ENCODE results near the gene KIAA1755.

KIAA1755 gene

GRCh38 chr20:38299963-38300362 is 39.4 kb upstream of the KIAA1755 start:
- WGBS, result 85% methylated on average over 6 of the region's 6 CpGs
- peaks cover 8% of the 10 kb centered on the region; the same call in 1 of the 2 replicates for H3K4me1 ChIP-seq (ENCODE audit: insufficient read depth, low read length)

DNA sequence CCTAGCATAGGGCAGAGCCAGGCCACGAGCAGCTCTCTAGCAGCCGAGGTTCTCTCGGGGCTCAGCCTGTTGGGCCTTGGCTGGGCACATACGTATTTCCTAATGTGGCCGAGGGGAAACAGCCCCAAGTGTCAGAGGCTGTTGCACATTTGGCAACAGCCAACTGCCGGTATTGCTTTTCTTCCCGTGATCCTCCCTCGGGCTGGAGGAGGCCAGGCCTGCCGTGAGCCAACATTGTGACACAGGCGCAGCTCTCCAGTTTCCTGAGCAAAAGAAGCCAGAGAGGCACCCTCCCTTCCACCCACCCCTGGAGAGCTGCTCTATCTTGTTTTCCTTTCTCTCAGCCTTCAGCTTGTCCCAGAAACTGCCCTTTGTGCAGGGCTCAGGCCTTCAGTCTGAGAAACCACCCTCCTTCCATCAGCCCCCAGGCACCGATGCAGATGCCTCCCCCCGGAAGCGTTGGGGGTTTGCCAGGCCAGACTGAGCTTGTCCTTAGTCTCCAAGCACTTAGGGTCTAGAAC is 38.3 kb upstream of the KIAA1755 start:
- H3K9ac ChIP-seq (ENCODE audit: low read depth, low read length), result no peak overlapping the region
- 76% methylated on average over 13 of the region's 13 CpGs for WGBS
- no peak overlapping the region for H3K4me3 ChIP-seq (ENCODE audit: low read length)
- no peaks in the 10 kb centered on the region for H3K36me3 ChIP-seq (ENCODE audit: insufficient read depth, low read length)
- no peaks in the 10 kb centered on the region for H3K9me3 ChIP-seq (ENCODE audit: insufficient read depth, low read depth, low read length)
- no peaks in the 10 kb centered on the region for H3K27me3 ChIP-seq (ENCODE audit: insufficient read depth, low read length)
- peaks cover 8% of the 10 kb centered on the region; the same call in 1 of the 2 replicates for H3K4me1 ChIP-seq (ENCODE audit: insufficient read depth, low read length)
- H3K27ac ChIP-seq (ENCODE audit: low read depth, low read length), result no peak overlapping the region

More at GRCh38 chr20:38299963-38300362, 39.4 kb upstream of the KIAA1755 start:
- no peaks in the 10 kb centered on the region for H3K27me3 ChIP-seq (ENCODE audit: insufficient read depth, low read length)
- H3K27ac ChIP-seq (ENCODE audit: low read depth, low read length), result no peak overlapping the region
- no peaks in the 10 kb centered on the region for H3K36me3 ChIP-seq (ENCODE audit: insufficient read depth, low read length)
- H3K9ac ChIP-seq (ENCODE audit: low read depth, low read length), result no peak overlapping the region
- no peaks in the 10 kb centered on the region for H3K9me3 ChIP-seq (ENCODE audit: insufficient read depth, low read depth, low read length)
- no peak overlapping the region for H3K4me3 ChIP-seq (ENCODE audit: low read length)

GRCh38 chr20:38297916-38298674 is 37.6 kb upstream of the KIAA1755 start:
- Histone ChIP-seq H3K9ac (ENCODE audit: low read depth, low read length) (no peak overlapping the region), H3K36me3 (ENCODE audit: insufficient read depth, low read length) (no peaks in the 10 kb centered on the region), H3K9me3 (ENCODE audit: insufficient read depth, low read depth, low read length) (no peaks in the 10 kb centered on the region), H3K27ac (ENCODE audit: low read depth, low read length) (no peak overlapping the region), H3K27me3 (ENCODE audit: insufficient read depth, low read length) (no peaks in the 10 kb centered on the region), H3K4me3 (ENCODE audit: low read length) (no peak overlapping the region), H3K4me1 (ENCODE audit: insufficient read depth, low read length) (peaks cover 8% of the 10 kb centered on the region; the same call in 1 of the 2 replicates)
- 92% methylated on average over 7 of the region's 7 CpGs for WGBS

- peaks cover 8% of the 10 kb centered on the region; the same call in 1 of the 2 replicates for H3K4me1 ChIP-seq (ENCODE audit: insufficient read depth, low read length)
- H3K9ac ChIP-seq (ENCODE audit: low read depth, low read length), result no peak overlapping the region
- no peaks in the 10 kb centered on the region for H3K36me3 ChIP-seq (ENCODE audit: insufficient read depth, low read length)
- WGBS, result 94% methylated on average over 10 of the region's 11 CpGs
- no peaks in the 10 kb centered on the region for H3K27me3 ChIP-seq (ENCODE audit: insufficient read depth, low read length)
- H3K4me3 ChIP-seq (ENCODE audit: low read length), result no peak overlapping the region
- H3K9me3 ChIP-seq (ENCODE audit: insufficient read depth, low read depth, low read length), result no peaks in the 10 kb centered on the region
- H3K27ac ChIP-seq (ENCODE audit: low read depth, low read length), result no peak overlapping the region
Measured at GRCh38 chr20:38296433-38296832, 35.9 kb upstream of the KIAA1755 start.

DNA sequence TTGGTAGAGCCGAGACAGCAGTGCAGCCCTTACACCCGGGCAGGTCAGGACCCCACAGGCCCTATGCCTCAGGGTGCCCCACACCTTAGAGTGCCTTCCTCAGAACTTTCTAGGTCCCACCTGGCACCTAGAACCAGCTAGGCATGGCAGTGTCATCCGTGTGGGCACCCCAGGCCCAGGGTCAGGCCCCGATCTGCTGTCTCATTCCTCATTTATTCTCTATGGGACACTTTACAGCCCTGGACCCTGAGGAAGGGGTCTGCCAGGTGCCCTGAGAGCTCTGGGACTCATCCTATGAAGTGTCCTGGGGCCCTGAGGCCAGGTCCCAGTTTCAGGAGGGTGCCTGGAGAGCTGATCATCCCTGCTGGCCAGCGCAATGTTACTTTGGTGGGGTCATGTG is 35.3 kb upstream of the KIAA1755 start:
- Histone ChIP-seq H3K9ac (ENCODE audit: low read depth, low read length) (no peak overlapping the region), H3K27ac (ENCODE audit: low read depth, low read length) (no peak overlapping the region), H3K36me3 (ENCODE audit: insufficient read depth, low read length) (no peaks in the 10 kb centered on the region), H3K27me3 (ENCODE audit: insufficient read depth, low read length) (no peaks in the 10 kb centered on the region), H3K4me3 (ENCODE audit: low read length) (no peak overlapping the region), H3K4me1 (ENCODE audit: insufficient read depth, low read length) (peaks cover 8% of the 10 kb centered on the region; the same call in 1 of the 2 replicates), H3K9me3 (ENCODE audit: insufficient read depth, low read depth, low read length) (no peaks in the 10 kb centered on the region)
- WGBS, result 96% methylated on average over 5 of the region's 5 CpGs

DNA sequence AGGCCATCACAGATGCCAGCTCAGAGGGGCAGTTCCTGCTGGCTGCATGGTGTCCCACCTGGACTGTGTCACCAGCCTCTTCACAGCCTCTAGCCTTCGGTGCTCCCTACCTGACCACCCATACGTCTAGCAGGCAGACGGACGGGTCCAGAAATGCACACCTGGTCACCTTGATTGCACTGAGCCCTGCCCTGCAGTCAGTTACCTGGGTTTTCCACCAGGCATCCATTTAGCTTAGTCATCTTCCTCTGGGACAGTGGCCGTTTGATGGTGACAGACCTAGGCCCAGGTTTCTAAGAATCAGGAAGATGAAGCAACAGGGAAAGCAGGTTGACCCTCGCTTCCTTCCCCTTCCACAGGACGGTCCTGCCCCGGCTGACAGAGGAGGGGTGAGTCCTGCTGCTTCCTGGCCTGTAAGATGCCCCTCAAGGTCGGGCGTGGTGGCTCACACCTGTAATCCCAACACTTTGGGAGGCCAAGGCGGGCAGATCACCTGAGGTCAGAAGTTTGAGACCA is 33.6 kb upstream of the KIAA1755 start:
- Histone ChIP-seq H3K9me3 (ENCODE audit: insufficient read depth, low read depth, low read length) (no peaks in the 10 kb centered on the region), H3K4me3 (ENCODE audit: low read length) (no peak overlapping the region), H3K4me1 (ENCODE audit: insufficient read depth, low read length) (no peaks in the 10 kb centered on the region; the same call in 1 of the 2 replicates), H3K36me3 (ENCODE audit: insufficient read depth, low read length) (no peaks in the 10 kb centered on the region), H3K27ac (ENCODE audit: low read depth, low read length) (no peak overlapping the region), H3K9ac (ENCODE audit: low read depth, low read length) (no peak overlapping the region), H3K27me3 (ENCODE audit: insufficient read depth, low read length) (no peaks in the 10 kb centered on the region)
- WGBS, result 90% methylated on average over 11 of the region's 11 CpGs

DNA sequence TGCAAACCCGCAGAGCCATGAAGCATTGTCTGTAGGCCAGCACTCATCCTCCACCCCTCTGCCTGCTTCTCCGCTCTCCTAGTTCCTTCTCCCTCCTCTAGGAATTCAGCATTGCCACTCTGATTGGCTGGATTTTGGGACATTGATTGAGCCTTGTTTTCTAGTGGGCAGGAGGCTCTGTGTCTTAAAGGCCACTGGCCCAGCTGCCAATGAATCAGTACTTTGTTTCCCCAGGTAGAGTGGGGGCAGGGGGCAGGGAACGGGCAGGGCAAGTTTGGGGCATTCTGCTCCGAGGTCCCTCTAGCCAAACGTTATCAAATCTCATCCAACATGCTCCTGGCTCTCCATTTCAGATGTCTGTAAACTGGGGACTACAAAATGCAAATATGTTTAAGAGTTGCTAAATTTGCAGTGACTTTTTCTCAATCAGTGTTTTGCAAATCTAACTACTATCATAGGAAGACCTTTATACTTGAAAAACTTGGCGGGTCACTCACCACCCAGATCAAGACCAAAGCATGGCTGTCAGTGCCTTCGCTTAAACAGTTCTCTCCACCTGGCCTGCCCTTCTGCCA is 33.0 kb upstream of the KIAA1755 start:
- Histone ChIP-seq H3K36me3 (ENCODE audit: insufficient read depth, low read length) (no peaks in the 10 kb centered on the region), H3K4me3 (ENCODE audit: low read length) (no peak overlapping the region), H3K27ac (ENCODE audit: low read depth, low read length) (no peak overlapping the region), H3K27me3 (ENCODE audit: insufficient read depth, low read length) (no peaks in the 10 kb centered on the region), H3K4me1 (ENCODE audit: insufficient read depth, low read length) (no peaks in the 10 kb centered on the region), H3K9ac (ENCODE audit: low read depth, low read length) (no peak overlapping the region), H3K9me3 (ENCODE audit: insufficient read depth, low read depth, low read length) (no peaks in the 10 kb centered on the region)
- 64% methylated on average over 7 of the region's 7 CpGs for WGBS

- H3K9ac ChIP-seq (ENCODE audit: low read depth, low read length), result no peak overlapping the region
- 80% methylated on average over 3 of the region's 3 CpGs for WGBS
- no peaks in the 10 kb centered on the region for H3K27me3 ChIP-seq (ENCODE audit: insufficient read depth, low read length)
- no peaks in the 10 kb centered on the region for H3K9me3 ChIP-seq (ENCODE audit: insufficient read depth, low read depth, low read length)
- H3K27ac ChIP-seq (ENCODE audit: low read depth, low read length), result no peak overlapping the region
- H3K36me3 ChIP-seq (ENCODE audit: insufficient read depth, low read length), result no peaks in the 10 kb centered on the region
- no peaks in the 10 kb centered on the region for H3K4me1 ChIP-seq (ENCODE audit: insufficient read depth, low read length)
- no peak overlapping the region for H3K4me3 ChIP-seq (ENCODE audit: low read length)
Measured at GRCh38 chr20:38291966-38292365, 31.4 kb upstream of the KIAA1755 start.

DNA sequence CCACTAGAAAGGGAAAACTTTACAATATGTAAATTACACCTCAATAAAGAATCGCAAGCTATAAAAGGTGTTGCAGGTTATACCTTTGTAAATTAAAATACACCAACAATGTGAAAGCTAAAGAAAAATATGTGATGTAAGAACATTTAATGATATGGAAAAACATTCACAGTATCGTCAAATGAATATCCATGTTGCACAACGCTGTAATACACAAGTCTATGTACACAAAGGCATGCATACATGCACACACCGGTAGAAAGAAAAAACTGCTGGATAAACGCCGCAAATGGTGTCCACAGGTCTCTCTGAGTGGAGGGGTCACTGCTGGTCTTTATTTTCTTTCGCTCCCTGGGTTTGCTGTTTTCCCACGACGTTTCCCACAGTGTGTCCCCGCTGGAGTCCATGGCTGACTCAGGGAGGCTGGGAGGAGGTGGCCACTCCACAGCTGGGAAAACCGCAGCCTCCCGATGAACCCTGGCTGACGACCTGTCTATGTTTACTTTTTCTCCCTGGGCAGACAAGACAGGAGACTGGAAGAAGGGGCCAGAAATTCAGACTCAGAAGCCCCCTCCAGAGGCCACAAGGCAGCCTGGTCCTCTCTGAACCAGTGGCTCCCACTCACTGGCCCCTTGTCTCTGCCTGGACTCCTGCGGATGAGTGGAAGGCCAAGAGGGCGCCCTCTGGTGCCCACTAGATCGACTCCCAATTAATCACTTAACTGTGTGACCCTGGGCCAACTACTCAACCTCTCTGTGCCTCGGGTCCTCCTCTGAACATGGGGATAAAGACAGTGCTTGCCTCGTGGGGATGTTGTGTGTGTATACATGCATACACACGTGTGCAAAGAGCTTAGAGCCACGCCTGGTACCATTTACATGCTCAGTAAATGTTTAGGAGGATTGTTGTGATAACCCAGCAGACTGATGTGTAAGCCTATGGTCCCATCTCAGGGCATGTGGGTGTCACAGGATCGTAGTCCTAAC is 30.6 kb upstream of the KIAA1755 start:
- Histone ChIP-seq H3K4me3 (ENCODE audit: low read length) (no peak overlapping the region), H3K27ac (ENCODE audit: low read depth, low read length) (no peak overlapping the region), H3K36me3 (ENCODE audit: insufficient read depth, low read length) (no peaks in the 10 kb centered on the region), H3K9ac (ENCODE audit: low read depth, low read length) (no peak overlapping the region), H3K27me3 (ENCODE audit: insufficient read depth, low read length) (no peaks in the 10 kb centered on the region), H3K9me3 (ENCODE audit: insufficient read depth, low read depth, low read length) (no peaks in the 10 kb centered on the region), H3K4me1 (ENCODE audit: insufficient read depth, low read length) (no peaks in the 10 kb centered on the region)
- 57% methylated on average over 20 of the region's 21 CpGs for WGBS

- Histone ChIP-seq H3K27me3 (ENCODE audit: insufficient read depth, low read length) (no peaks in the 10 kb centered on the region), H3K27ac (ENCODE audit: low read depth, low read length) (no peak overlapping the region), H3K4me3 (ENCODE audit: low read length) (no peak overlapping the region), H3K36me3 (ENCODE audit: insufficient read depth, low read length) (no peaks in the 10 kb centered on the region), H3K9me3 (ENCODE audit: insufficient read depth, low read depth, low read length) (no peaks in the 10 kb centered on the region), H3K9ac (ENCODE audit: low read depth, low read length) (no peak overlapping the region), H3K4me1 (ENCODE audit: insufficient read depth, low read length) (no peaks in the 10 kb centered on the region)
- WGBS, result 61% methylated on average over 16 of the region's 16 CpGs
Measured at GRCh38 chr20:38286586-38287531, 26.3 kb upstream of the KIAA1755 start.

Measured in HUES64 (cell line).